ENCODE results near the gene RPL29.
A peak's percentile ranks its signal among the peaks of the same experiment; 100 is the strongest.

RPL29 gene

GRCh38 chr3:51974963-51975851 lies 20.5 kb downstream of the RPL29 start, which contains the start of gene ABHD14A:
Gene ABHD14A, plus strand, starts transcription at chr3:51975064. Its CDS starts 72 bp downstream, at chr3:51975136.
- FAIRE-seq (no peak), DNase-seq (ENCODE audit: insufficient read length, low spot score) (peak; percentile 86)
- TF ChIP-seq POLR2A (IDR thresholded peaks at IDR 0.05; ENCODE audit: low read depth, low read length): peak; percentile 65

GRCh38 chr3:51974277-51974962 lies 21.3 kb downstream of the RPL29 start:
- DNase-seq (ENCODE audit: insufficient read length, low spot score) (no peak), FAIRE-seq (no peak)
- TF ChIP-seq POLR2A (IDR thresholded peaks at IDR 0.05; ENCODE audit: low read depth, low read length): no peak

GRCh38 chr3:51971350-51971749 lies 24.3 kb downstream of the RPL29 start:
- DNase-seq (ENCODE audit: insufficient read length, low spot score): no peak

GRCh38 chr3:51970606-51971300 lies 24.9 kb downstream of the RPL29 start:
- FAIRE-seq (no peak), DNase-seq (ENCODE audit: insufficient read length, low spot score) (no peak)
- no peak for TF ChIP-seq POLR2A (IDR thresholded peaks at IDR 0.05; ENCODE audit: low read depth, low read length)

More at GRCh38 chr3:51971350-51971749, 24.3 kb downstream of the RPL29 start:
- FAIRE-seq: no peak
- no peak for TF ChIP-seq POLR2A (IDR thresholded peaks at IDR 0.05; ENCODE audit: low read depth, low read length)

GRCh38 chr3:51969841-51970240 lies 25.9 kb downstream of the RPL29 start:
- no peak for TF ChIP-seq POLR2A (IDR thresholded peaks at IDR 0.05; ENCODE audit: low read depth, low read length)
- DNase-seq (ENCODE audit: insufficient read length, low spot score): no peak
- FAIRE-seq: no peak

- no peak for TF ChIP-seq POLR2A (IDR thresholded peaks at IDR 0.05; ENCODE audit: low read depth, low read length)
- FAIRE-seq (no peak), DNase-seq (ENCODE audit: insufficient read length, low spot score) (no peak)
Measured at GRCh38 chr3:51968883-51969678, 26.6 kb downstream of the RPL29 start.

GRCh38 chr3:51968170-51968775 lies 27.4 kb downstream of the RPL29 start:
- no peak for DNase-seq (ENCODE audit: insufficient read length, low spot score)
- no peak for FAIRE-seq
- no peak for TF ChIP-seq POLR2A (IDR thresholded peaks at IDR 0.05; ENCODE audit: low read depth, low read length)

- peak; percentile 37; the same call in 1 of the 2 replicates for TF ChIP-seq POLR2A (IDR thresholded peaks at IDR 0.05; ENCODE audit: low read depth, low read length)
- FAIRE-seq (no peak), DNase-seq (ENCODE audit: insufficient read length, low spot score) (peak; percentile 58)
Measured at GRCh38 chr3:51967384-51968169, 28.1 kb downstream of the RPL29 start, which contains the start of gene PCBP4. Gene PCBP4, minus strand, starts transcription at chr3:51967454. Its CDS starts 6,214 bp downstream, at chr3:51961240.

GRCh38 chr3:51966922-51967383 lies 28.7 kb downstream of the RPL29 start:
- TF ChIP-seq POLR2A (IDR thresholded peaks at IDR 0.05; ENCODE audit: low read depth, low read length): no peak
- no peak for DNase-seq (ENCODE audit: insufficient read length, low spot score)
- no peak for FAIRE-seq

GRCh38 chr3:51966486-51966885 lies 29.2 kb downstream of the RPL29 start:
- DNase-seq (ENCODE audit: insufficient read length, low spot score) (no peak), FAIRE-seq (no peak)
- no peak for TF ChIP-seq POLR2A (IDR thresholded peaks at IDR 0.05; ENCODE audit: low read depth, low read length)

GRCh38 chr3:51966016-51966415 lies 29.7 kb downstream of the RPL29 start:
- DNase-seq (ENCODE audit: insufficient read length, low spot score) (no peak), FAIRE-seq (no peak)
- no peak for TF ChIP-seq POLR2A (IDR thresholded peaks at IDR 0.05; ENCODE audit: low read depth, low read length)

- no peak for TF ChIP-seq POLR2A (IDR thresholded peaks at IDR 0.05; ENCODE audit: low read depth, low read length)
- FAIRE-seq (no peak), DNase-seq (ENCODE audit: insufficient read length, low spot score) (no peak)
Measured at GRCh38 chr3:51964521-51964920, 31.2 kb downstream of the RPL29 start.
